SK-N-SH (cell line): Measurements from ENCODE around the gene WNK4. TPM values are rescaled to one million over a fixed set of nuclear protein-coding genes. Genes with fewer than 3 reads are reported as not detected.

Experiments used
- CTCF ChIA-PET: fragments of 300-600, 350-600 bp; formaldehyde crosslinking; extraction: SDS; loops from one replicate; lab custom pipeline; 2021; lab: Yijun Ruan, JAX
- POLR2A ChIA-PET: fragments of 350-600 bp; sonication (Branson Sonifier 250); formaldehyde crosslinking; extraction: SDS; loops from one replicate; lab custom pipeline; 2020; ENCODE audit warnings: antibody characterized with exemption, inconsistent platforms; lab: Yijun Ruan, JAX
- DNase-seq: peaks from one replicate; pipeline ENCODE4 v3.0.0; 2012
- H2AFZ ChIP-seq: fragments of 200-600 bp; sonication (generic); 2 replicates; pipeline ENCODE4 v1.8.1; 2016; ENCODE audit warnings: antibody characterized with exemption, mild to moderate bottlenecking, low read depth
- H3F3A ChIP-seq: fragments of 200-600 bp; sonication (generic); replicated peaks from 2 replicates; pipeline ENCODE3; 2016; ENCODE audit warnings: antibody characterized with exemption, mild to moderate bottlenecking; ENCODE audit not compliant: insufficient read depth
- H3K27ac ChIP-seq, 2 experiments: fragments of 200-500 bp in 1 of 2; fragments of 200-600 bp in 1 of 2; sonication (Bioruptor generic) in 1 of 2; sonication (generic), shearing (Covaris generic) in 1 of 2; 2 replicates each; pipeline versions ENCODE4 v1.5.1 to v1.6.1; 2014 to 2016; ENCODE audit warnings: low read depth in 2 of 2, inconsistent platforms in 1 of 2, low read length in 1 of 2, mild to moderate bottlenecking in 1 of 2, mixed read lengths in 1 of 2
- H3K27me3 ChIP-seq: fragments of 200-600 bp; sonication (generic), shearing (Covaris generic); 2 replicates; pipeline ENCODE4 v1.6.1; 2016; ENCODE audit warnings: mixed run types; ENCODE audit not compliant: insufficient read depth
- H3K36me3 ChIP-seq, 2 experiments: fragments of 200-500 bp in 1 of 2; fragments of 200-600 bp in 1 of 2; sonication (Bioruptor generic) in 1 of 2; sonication (generic) in 1 of 2; replicated peaks in 1 of 2; 2 replicates each; pipeline versions ENCODE3 to v1.5.1; 2014 to 2016; ENCODE audit warnings: low read length in 1 of 2, mild to moderate bottlenecking in 1 of 2; ENCODE audit not compliant: insufficient read depth in 2 of 2, control insufficient read depth in 1 of 2
- H3K4me1 ChIP-seq, 2 experiments: fragments of 200-500 bp in 1 of 2; fragments of 200-600 bp in 1 of 2; sonication (Bioruptor generic) in 1 of 2; sonication (generic), shearing (Covaris generic) in 1 of 2; 2 replicates each; pipeline versions ENCODE4 v1.5.1 to v1.6.1; 2014 to 2016; ENCODE audit warnings: low read depth in 1 of 2, low read length in 1 of 2, mixed run types in 1 of 2; ENCODE audit not compliant: insufficient read depth in 2 of 2, control insufficient read depth in 1 of 2
- H3K4me2 ChIP-seq: fragments of 200-600 bp; sonication (generic), shearing (Covaris generic); 2 replicates; pipeline ENCODE4 v1.6.1; 2017; ENCODE audit warnings: mixed run types
- H3K4me3 ChIP-seq, 2 experiments: fragments of 200-500 bp in 1 of 2; fragments of 200-600 bp in 1 of 2; sonication (Bioruptor generic) in 1 of 2; sonication (generic), shearing (Covaris generic) in 1 of 2; 2 replicates each; pipeline versions ENCODE4 v1.5.1 to v1.8.1; 2014 to 2016; ENCODE audit warnings: low read depth in 2 of 2, inconsistent platforms in 1 of 2, low read length in 1 of 2, mild to moderate bottlenecking in 1 of 2, mixed read lengths in 1 of 2, moderate library complexity in 1 of 2
- H3K79me2 ChIP-seq: fragments of 200-600 bp; sonication (generic); 2 replicates; pipeline ENCODE4 v1.8.1; 2017; ENCODE audit warnings: mild to moderate bottlenecking; ENCODE audit not compliant: insufficient read depth
- H3K9ac ChIP-seq: fragments of 200-600 bp; sonication (generic); 2 replicates; pipeline ENCODE4 v1.6.1; 2017; ENCODE audit warnings: mixed run types
- H3K9me2 ChIP-seq: fragments of 200-600 bp; sonication (generic); 2 replicates; pipeline ENCODE4 v1.6.1; 2017; ENCODE audit warnings: mixed run types
- H3K9me3 ChIP-seq: fragments of 200-600 bp; sonication (generic); 2 replicates; pipeline ENCODE4 v1.6.1; 2017; ENCODE audit warnings: mixed run types, mild to moderate bottlenecking, moderate library complexity
- H4K20me1 ChIP-seq: fragments of 200-600 bp; sonication (generic); 2 replicates; pipeline ENCODE4 v1.6.1; 2017; ENCODE audit warnings: mild to moderate bottlenecking, mixed run types; ENCODE audit not compliant: insufficient read depth
- CHD2 ChIP-seq: fragments of 150-350 bp; IDR thresholded peaks from 2 replicates; pipeline ENCODE4 v1.6.1; 2018; ENCODE audit warnings: low read length; ENCODE audit not compliant: partially characterized antibody
- ELF1 ChIP-seq: IDR thresholded peaks from 2 replicates; pipeline ENCODE4 v1.4.0; 2012
- EZH2phosphoT487 ChIP-seq: fragments of 200-600 bp; sonication (generic); IDR thresholded peaks from 2 replicates; pipeline ENCODE4 v1.6.1; 2017; ENCODE audit warnings: low read depth, mixed run types, mild to moderate bottlenecking, antibody characterized with exemption, moderate library complexity, borderline replicate concordance
- FOSL2 ChIP-seq: IDR thresholded peaks from 2 replicates; pipeline ENCODE4 v1.4.0; 2012; ENCODE audit warnings: low read depth, mild to moderate bottlenecking, moderate library complexity, borderline replicate concordance
- GABPA ChIP-seq: IDR thresholded peaks from 2 replicates; pipeline ENCODE4 v1.4.0; 2012; ENCODE audit warnings: low read depth, mild to moderate bottlenecking
- JUND ChIP-seq: IDR thresholded peaks from 2 replicates; pipeline ENCODE4 v1.4.0; 2012
- MEF2A ChIP-seq: IDR thresholded peaks from 2 replicates; pipeline ENCODE4 v1.4.0; 2012; ENCODE audit warnings: low read depth, borderline replicate concordance
- NFIC ChIP-seq: IDR thresholded peaks from 2 replicates; pipeline ENCODE4 v1.4.0; 2012; ENCODE audit warnings: borderline replicate concordance
- NRF1 ChIP-seq: IDR thresholded peaks from 2 replicates; pipeline ENCODE4 v1.6.1; 2012; ENCODE audit warnings: low read depth, mild to moderate bottlenecking, low read length
- POLR2AphosphoS5 ChIP-seq: IDR thresholded peaks from 2 replicates; pipeline ENCODE4 v1.6.1; 2012; ENCODE audit warnings: low read depth, low read length
- RAD21 ChIP-seq: IDR thresholded peaks from 2 replicates; pipeline ENCODE4 v1.6.1; 2012; ENCODE audit warnings: mild to moderate bottlenecking, low read length
- SMC3 ChIP-seq: IDR thresholded peaks from 2 replicates; pipeline ENCODE4 v1.6.1; 2012; ENCODE audit warnings: low read depth, low read length, improper control_type of control experiment
- TAF1 ChIP-seq: IDR thresholded peaks from 2 replicates; pipeline ENCODE4 v1.6.1; 2012; ENCODE audit warnings: low read depth, mild to moderate bottlenecking, low read length, moderate library complexity, borderline replicate concordance
- TCF12 ChIP-seq: IDR thresholded peaks from 2 replicates; pipeline ENCODE4 v1.4.0; 2012
- TEAD4 ChIP-seq: IDR thresholded peaks from 2 replicates; pipeline ENCODE4 v1.4.0; 2012; ENCODE audit warnings: mild to moderate bottlenecking, borderline replicate concordance; ENCODE audit not compliant: insufficient read depth
- WGBS: methylation state at CpG from one replicate; pipeline ENCODE4 v1.1.6; 2017; ENCODE audit warnings: low lambda C conversion rate; 5-methylcytosine and 5-hydroxymethylcytosine counted together
- polyA plus RNA-seq, 3 experiments: library from polyadenylated mRNA; depleted of rRNA; stranded (reverse); fragments of >200 nt; gene quantifications; 2 replicates each; pipeline ENCODE4 v1.2.3, GENCODE V29; 2012
- TF ChIP-seq, protein P1 (sequence below): IDR thresholded peaks from 2 replicates; pipeline ENCODE4 v1.4.0; 2012; ENCODE audit warnings: low read depth, borderline replicate concordance
- TF ChIP-seq, protein P2 (sequence below): IDR thresholded peaks from 2 replicates; pipeline ENCODE4 v1.6.1; 2012; ENCODE audit warnings: mild to moderate bottlenecking, low read depth, low read length, moderate library complexity
- TF ChIP-seq, protein P3 (sequence below): fragments of 150-350 bp; IDR thresholded peaks from 2 replicates; pipeline ENCODE4 v1.6.1; 2016; ENCODE audit warnings: mild to moderate bottlenecking, low read depth, low read length
- TF ChIP-seq, protein P4 (sequence below): IDR thresholded peaks from 2 replicates; pipeline ENCODE4 v1.4.0; 2012; ENCODE audit warnings: low read depth, borderline replicate concordance

WNK4 gene
- polyA plus RNA-seq, 1 of the 3 experiments (the other 2 are of a cell fraction): 12.5 TPM

DNA sequence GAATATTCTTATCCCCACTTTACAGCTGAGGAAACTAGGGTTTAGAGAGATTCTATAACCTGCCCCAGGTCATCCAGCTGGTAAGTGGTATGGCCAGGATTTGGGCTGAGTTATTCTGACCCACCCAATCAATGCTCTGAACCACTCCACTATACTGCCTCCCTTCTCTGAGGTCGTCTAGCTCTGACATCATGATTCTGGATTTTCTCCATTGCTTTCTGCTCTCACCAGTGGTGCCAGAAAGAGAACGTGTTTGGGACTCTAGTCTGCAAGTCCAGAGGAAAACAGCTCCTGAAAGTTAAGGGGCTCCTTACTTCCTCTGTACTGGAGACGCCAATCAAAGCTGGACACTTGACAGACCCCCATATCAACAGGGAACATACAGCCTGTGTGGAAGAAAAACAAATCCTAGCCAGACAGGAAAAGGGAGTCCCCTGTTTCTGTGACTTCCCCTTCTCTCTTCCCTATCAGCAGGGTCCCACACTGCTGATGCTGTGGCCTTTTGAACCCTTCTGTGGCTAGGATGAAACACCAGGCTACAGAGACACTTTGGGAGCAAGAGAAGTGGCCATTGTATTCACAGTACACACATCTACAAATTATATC, 29.6 kb upstream of the WNK4 start:
- Histone ChIP-seq H3F3A (peaks cover 3% of the 10 kb centered on the region), H3K9me2 (no peaks in the 10 kb centered on the region), H3K9me3 (no peaks in the 10 kb centered on the region), H3K27me3 (peaks cover 8% of the 10 kb centered on the region; the same call in 1 of the 2 replicates), H3K36me3 (no peaks in the 10 kb centered on the region), H2AFZ (no peak overlapping the region), H3K79me2 (no peaks in the 10 kb centered on the region), H3K27ac (no peak overlapping the region), H3K4me2 (no peak overlapping the region), H3K4me3 (no peak overlapping the region), H3K9ac (no peak overlapping the region), H3K4me1 (no peaks in the 10 kb centered on the region; a peak in 1 of 4 replicates), H4K20me1 (no peaks in the 10 kb centered on the region)
- TF ChIP-seq EZH2phosphoT487 (no peak), SMC3 (no peak), POLR2AphosphoS5 (no peak), NFIC (no peak), JUND (no peak), FOSL2 (no peak), GABPA (no peak), RAD21 (no peak), TEAD4 (no peak), MEF2A (no peak)
- TF ChIP-seq, protein P1, sequence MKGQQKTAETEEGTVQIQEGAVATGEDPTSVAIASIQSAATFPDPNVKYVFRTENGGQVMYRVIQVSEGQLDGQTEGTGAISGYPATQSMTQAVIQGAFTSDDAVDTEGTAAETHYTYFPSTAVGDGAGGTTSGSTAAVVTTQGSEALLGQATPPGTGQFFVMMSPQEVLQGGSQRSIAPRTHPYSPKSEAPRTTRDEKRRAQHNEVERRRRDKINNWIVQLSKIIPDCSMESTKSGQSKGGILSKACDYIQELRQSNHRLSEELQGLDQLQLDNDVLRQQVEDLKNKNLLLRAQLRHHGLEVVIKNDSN: no peak
- TF ChIP-seq, protein P2, sequence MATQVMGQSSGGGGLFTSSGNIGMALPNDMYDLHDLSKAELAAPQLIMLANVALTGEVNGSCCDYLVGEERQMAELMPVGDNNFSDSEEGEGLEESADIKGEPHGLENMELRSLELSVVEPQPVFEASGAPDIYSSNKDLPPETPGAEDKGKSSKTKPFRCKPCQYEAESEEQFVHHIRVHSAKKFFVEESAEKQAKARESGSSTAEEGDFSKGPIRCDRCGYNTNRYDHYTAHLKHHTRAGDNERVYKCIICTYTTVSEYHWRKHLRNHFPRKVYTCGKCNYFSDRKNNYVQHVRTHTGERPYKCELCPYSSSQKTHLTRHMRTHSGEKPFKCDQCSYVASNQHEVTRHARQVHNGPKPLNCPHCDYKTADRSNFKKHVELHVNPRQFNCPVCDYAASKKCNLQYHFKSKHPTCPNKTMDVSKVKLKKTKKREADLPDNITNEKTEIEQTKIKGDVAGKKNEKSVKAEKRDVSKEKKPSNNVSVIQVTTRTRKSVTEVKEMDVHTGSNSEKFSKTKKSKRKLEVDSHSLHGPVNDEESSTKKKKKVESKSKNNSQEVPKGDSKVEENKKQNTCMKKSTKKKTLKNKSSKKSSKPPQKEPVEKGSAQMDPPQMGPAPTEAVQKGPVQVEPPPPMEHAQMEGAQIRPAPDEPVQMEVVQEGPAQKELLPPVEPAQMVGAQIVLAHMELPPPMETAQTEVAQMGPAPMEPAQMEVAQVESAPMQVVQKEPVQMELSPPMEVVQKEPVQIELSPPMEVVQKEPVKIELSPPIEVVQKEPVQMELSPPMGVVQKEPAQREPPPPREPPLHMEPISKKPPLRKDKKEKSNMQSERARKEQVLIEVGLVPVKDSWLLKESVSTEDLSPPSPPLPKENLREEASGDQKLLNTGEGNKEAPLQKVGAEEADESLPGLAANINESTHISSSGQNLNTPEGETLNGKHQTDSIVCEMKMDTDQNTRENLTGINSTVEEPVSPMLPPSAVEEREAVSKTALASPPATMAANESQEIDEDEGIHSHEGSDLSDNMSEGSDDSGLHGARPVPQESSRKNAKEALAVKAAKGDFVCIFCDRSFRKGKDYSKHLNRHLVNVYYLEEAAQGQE: no peak
- WGBS: 51% methylated on average over 3 of the region's 3 CpGs
- CTCF ChIA-PET: interaction anchor here (1.9 to 4.8 kb wide), 2 partner anchors 12 to 173 kb away, joined by 7 to 37 read pairs; partner anchors contain the start of gene PSMC3IP
- POLR2A ChIA-PET: interaction anchor here (1.4 kb wide), 1 partner anchor 11 kb away, joined by 3 read pairs; the partner anchor contains the start of gene RAMP2
- DNase-seq: no peak

DNA sequence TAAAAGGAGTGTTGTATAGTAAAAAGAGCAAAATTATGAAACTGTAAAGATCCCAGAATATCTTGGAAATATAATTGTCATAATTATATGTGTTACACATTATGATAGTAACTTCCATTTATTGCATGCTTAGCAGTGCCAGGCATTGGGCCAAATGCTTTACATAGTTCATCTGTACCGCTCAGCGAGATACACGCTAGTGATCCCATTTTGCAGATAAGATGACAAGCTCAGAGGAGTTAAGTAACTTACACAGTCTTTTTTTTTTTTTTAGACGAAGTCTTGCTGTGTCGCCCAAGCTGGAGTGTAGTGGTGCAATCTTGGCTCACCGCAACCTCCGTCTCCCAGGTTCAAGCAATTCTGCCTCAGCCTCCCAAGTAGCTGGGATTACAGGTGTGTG, 28.8 kb upstream of the WNK4 start:
- POLR2A ChIA-PET: no interaction called here
- no peaks in the 10 kb centered on the region for H4K20me1 ChIP-seq
- H3K4me3 ChIP-seq: no peak overlapping the region
- H3K36me3 ChIP-seq: no peaks in the 10 kb centered on the region
- TF ChIP-seq TEAD4: no peak
- no peak for TF ChIP-seq SMC3
- TF ChIP-seq ELF1: no peak
- TF ChIP-seq JUND: no peak
- TF ChIP-seq, protein P3, sequence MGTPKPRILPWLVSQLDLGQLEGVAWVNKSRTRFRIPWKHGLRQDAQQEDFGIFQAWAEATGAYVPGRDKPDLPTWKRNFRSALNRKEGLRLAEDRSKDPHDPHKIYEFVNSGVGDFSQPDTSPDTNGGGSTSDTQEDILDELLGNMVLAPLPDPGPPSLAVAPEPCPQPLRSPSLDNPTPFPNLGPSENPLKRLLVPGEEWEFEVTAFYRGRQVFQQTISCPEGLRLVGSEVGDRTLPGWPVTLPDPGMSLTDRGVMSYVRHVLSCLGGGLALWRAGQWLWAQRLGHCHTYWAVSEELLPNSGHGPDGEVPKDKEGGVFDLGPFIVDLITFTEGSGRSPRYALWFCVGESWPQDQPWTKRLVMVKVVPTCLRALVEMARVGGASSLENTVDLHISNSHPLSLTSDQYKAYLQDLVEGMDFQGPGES: no peak
- TF ChIP-seq TAF1: no peak
- no peak for TF ChIP-seq NRF1
- TF ChIP-seq, protein P1: no peak
- TF ChIP-seq, protein P4, sequence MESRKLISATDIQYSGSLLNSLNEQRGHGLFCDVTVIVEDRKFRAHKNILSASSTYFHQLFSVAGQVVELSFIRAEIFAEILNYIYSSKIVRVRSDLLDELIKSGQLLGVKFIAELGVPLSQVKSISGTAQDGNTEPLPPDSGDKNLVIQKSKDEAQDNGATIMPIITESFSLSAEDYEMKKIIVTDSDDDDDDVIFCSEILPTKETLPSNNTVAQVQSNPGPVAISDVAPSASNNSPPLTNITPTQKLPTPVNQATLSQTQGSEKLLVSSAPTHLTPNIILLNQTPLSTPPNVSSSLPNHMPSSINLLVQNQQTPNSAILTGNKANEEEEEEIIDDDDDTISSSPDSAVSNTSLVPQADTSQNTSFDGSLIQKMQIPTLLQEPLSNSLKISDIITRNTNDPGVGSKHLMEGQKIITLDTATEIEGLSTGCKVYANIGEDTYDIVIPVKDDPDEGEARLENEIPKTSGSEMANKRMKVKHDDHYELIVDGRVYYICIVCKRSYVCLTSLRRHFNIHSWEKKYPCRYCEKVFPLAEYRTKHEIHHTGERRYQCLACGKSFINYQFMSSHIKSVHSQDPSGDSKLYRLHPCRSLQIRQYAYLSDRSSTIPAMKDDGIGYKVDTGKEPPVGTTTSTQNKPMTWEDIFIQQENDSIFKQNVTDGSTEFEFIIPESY: no peak
- TF ChIP-seq EZH2phosphoT487: no peak
- no peak for TF ChIP-seq TCF12
- no peak for TF ChIP-seq CHD2
- no peak for TF ChIP-seq GABPA
- H3K9ac ChIP-seq: no peak overlapping the region
- DNase-seq: no peak
- no peaks in the 10 kb centered on the region; a peak in 1 of 4 replicates for H3K4me1 ChIP-seq
- no peak overlapping the region for H3K4me2 ChIP-seq
- H3K27ac ChIP-seq: no peak overlapping the region
- H3F3A ChIP-seq: peaks cover 3% of the 10 kb centered on the region
- no peaks in the 10 kb centered on the region for H3K9me3 ChIP-seq
- no peak overlapping the region for H2AFZ ChIP-seq
- WGBS: 74% methylated on average over 7 of the region's 7 CpGs
- H3K27me3 ChIP-seq: peaks cover 8% of the 10 kb centered on the region; the same call in 1 of the 2 replicates
- no peaks in the 10 kb centered on the region for H3K9me2 ChIP-seq
- CTCF ChIA-PET: interaction anchor here (0.6 to 4.8 kb wide), 3 partner anchors 11 to 1233 kb away, joined by 5 to 37 read pairs (median 7); partner anchors contain the start of gene PSMC3IP
- no peaks in the 10 kb centered on the region for H3K79me2 ChIP-seq
